GM23338 (cell line): Measurements from ENCODE around the gene TMEM87B.

ENCODE experiments used
- CTCF ChIP-seq, 2 experiments: fragments of 200-600 bp in 1 of 2; sonication (generic) in 1 of 2; conservative IDR thresholded peaks; 2 replicates each; pipeline versions ENCODE4 v1.5.1 to v1.6.1; 2016 to 2017; ENCODE audit warnings: antibody characterized with exemption in 2 of 2, low read depth in 2 of 2, mild to moderate bottlenecking in 2 of 2, moderate library complexity in 1 of 2
- EZH2 ChIP-seq: fragments of 200-600 bp; sonication (generic); IDR thresholded peaks from one replicate; pipeline ENCODE4 v1.8.0; 2017; ENCODE audit warnings: antibody characterized with exemption, mild to moderate bottlenecking, low read depth; ENCODE audit not compliant: unreplicated experiment
- EZH2phosphoT487 ChIP-seq: fragments of 200-600 bp; sonication (generic); IDR thresholded peaks from one replicate; pipeline ENCODE4 v1.8.1; 2018; ENCODE audit warnings: antibody characterized with exemption; ENCODE audit not compliant: unreplicated experiment
- NANOG ChIP-seq: IDR thresholded peaks from 2 replicates; pipeline ENCODE4 v1.6.1; 2016; ENCODE audit warnings: antibody characterized with exemption, borderline replicate concordance
- POLR2AphosphoS5 ChIP-seq: IDR thresholded peaks from 2 replicates; pipeline ENCODE4 v1.6.1; 2016; ENCODE audit warnings: antibody characterized with exemption, low read depth
- TF ChIP-seq, protein P1 (sequence below): IDR thresholded peaks from one replicate; pipeline ENCODE4 v1.6.1; 2018; ENCODE audit warnings: antibody characterized with exemption; ENCODE audit not compliant: unreplicated experiment

DNA sequence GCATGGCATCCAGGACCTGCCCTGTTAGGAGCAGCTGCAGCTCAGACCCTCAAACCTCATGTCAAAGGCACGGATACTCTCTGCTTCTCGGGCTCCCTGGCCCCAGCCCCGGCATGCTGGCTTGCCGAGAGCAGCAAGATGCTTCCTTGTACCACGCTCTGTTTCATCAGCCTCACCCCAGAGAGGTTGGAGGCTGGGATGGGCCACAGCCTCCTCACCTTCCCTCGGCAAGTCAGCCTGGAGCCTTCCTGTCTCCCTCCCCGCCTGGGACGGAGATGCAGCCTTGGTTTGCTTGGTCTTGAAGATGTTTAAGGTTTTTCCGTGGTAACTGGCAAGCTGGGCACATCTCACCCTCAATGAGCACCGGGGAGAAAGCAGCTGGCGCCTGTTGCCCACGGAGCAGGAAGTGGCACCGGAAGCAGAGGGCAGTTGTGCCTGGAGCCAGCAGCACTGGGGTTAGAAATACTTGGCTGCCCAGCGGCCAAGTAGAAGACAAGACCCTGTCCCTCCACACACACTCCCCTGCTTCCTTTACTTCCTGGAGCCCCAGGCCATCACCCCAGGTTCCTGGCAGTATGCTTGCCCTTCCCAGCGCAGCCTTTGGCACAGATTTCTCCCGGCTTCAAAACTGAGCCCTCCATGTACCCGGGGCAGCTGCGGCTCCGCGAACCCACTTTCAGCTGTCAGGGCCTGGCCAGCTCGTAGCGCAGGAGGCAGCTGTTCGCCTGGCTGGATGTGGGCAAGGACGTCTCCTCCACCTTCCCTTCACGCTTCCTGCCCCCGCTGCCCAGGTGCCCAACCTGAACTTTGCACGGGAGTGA, 100.5 kb downstream of the TMEM87B start:
- no peak for TF ChIP-seq EZH2phosphoT487
- TF ChIP-seq CTCF (conservative IDR thresholded peaks at IDR 0.05; ENCODE audit: low read depth in 2 of 2): no peak
- TF ChIP-seq POLR2AphosphoS5: no peak
- no peak for TF ChIP-seq EZH2
- TF ChIP-seq, protein P1, sequence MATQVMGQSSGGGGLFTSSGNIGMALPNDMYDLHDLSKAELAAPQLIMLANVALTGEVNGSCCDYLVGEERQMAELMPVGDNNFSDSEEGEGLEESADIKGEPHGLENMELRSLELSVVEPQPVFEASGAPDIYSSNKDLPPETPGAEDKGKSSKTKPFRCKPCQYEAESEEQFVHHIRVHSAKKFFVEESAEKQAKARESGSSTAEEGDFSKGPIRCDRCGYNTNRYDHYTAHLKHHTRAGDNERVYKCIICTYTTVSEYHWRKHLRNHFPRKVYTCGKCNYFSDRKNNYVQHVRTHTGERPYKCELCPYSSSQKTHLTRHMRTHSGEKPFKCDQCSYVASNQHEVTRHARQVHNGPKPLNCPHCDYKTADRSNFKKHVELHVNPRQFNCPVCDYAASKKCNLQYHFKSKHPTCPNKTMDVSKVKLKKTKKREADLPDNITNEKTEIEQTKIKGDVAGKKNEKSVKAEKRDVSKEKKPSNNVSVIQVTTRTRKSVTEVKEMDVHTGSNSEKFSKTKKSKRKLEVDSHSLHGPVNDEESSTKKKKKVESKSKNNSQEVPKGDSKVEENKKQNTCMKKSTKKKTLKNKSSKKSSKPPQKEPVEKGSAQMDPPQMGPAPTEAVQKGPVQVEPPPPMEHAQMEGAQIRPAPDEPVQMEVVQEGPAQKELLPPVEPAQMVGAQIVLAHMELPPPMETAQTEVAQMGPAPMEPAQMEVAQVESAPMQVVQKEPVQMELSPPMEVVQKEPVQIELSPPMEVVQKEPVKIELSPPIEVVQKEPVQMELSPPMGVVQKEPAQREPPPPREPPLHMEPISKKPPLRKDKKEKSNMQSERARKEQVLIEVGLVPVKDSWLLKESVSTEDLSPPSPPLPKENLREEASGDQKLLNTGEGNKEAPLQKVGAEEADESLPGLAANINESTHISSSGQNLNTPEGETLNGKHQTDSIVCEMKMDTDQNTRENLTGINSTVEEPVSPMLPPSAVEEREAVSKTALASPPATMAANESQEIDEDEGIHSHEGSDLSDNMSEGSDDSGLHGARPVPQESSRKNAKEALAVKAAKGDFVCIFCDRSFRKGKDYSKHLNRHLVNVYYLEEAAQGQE: no peak
- no peak for TF ChIP-seq NANOG
